ENCODE data around the gene NTNG2. TPM values are rescaled to one million over a fixed set of nuclear protein-coding genes. Genes with fewer than 3 reads are reported as not detected.

The NTNG2 gene
- polyA plus RNA-seq, 1 donor = 0.40 TPM

DNA sequence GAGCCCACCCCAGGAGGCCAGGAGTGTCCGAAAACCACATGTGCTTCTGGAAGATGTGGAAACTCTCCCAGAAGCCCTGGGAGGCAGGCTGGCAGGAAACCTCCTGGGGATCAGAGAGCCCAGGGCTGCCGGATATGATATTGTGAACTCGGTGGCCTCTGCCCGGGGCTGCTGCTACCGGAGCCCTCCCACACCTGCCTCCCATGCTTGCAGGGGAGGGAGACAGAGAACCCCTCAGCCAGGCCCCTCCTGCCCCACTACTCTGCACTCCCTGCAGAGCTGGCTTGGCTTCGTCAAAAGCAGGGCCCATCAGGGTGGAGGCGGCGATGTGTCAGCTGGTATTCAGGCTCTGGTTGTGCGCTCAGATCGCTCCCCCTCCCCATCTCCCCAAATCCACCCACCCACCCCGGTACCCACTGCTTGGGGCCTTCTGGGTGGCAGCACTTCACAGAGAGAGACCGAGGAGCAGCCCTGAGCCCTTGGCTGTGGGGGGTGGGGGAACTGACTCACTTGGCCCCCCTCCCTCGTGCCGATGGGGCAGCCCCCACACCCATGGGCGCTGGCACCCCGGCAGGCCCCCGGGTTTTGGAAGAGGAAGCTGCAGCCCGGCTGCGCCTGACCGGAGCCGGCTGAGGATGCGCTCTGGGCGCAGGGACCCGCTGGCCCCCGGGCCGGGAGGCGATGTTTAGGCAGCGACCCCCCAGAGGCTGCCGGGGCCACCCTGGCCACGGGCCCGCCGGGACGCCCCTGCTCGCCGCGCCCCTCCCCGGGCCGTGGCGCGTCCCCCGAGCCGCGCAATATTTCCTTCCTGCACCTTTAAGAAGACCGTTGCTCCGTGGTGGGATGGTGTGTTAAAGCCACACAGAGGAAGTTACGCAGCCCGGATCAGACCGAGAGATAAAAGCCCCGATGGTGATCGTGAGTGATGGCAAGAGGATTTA is 786 bp upstream of the NTNG2 start:
- H3K36me3 ChIP-seq (ENCODE audit: control insufficient read depth, insufficient read depth, low read length) = no peaks in the 10 kb centered on the region
- H3K9me3 ChIP-seq (ENCODE audit: control insufficient read depth, low read depth, low read length) = no peaks in the 10 kb centered on the region
- no peak overlapping the region for H3K27ac ChIP-seq (ENCODE audit: low read length)
- DNase-seq = no peak
- no CpG with 5 or more reads among the region's 50 CpGs for WGBS (ENCODE audit: insufficient coverage, low lambda C conversion rate)
- no peaks in the 10 kb centered on the region for H3K4me1 ChIP-seq (ENCODE audit: control insufficient read depth, insufficient read depth, low read length)
- peak overlapping the region; percentile 10 for H3K4me3 ChIP-seq (ENCODE audit: low read length)
- peaks cover 90% of the 10 kb centered on the region for H3K27me3 ChIP-seq (ENCODE audit: control insufficient read depth, insufficient read depth, low read length)

DNA sequence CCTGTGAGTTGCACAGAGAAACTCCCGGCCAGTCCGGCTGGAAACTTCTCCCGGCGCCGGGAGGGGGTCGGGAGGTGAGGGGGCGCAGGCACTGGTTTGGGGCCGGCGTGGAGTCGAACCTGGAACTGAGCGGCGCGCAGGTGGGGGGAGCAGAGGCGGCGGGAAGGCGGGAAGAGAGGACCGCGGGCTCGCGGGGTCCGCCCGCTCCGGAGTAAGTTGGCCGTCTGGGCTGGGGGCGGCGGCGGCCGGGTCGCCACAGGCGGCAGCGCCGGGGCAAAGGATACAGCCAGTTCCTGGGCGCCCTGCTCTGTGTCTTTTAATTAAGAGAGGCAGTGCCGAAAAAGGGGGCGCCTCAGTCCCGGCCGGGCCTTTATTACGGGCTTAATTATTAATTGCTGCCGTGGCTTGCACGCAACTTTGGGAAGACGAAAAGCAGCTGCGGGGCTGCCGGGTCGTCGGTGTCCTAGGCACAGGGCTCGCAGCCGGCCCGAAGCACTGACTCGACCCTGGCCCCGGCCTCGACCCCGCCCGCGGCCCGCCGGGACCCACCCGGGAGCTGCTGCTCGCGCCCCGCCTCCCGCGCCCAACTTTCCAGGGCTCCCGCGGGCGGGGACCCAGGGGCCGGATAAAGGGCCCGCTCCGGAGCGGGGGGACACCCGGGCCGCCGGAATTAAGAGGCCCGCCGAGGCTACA is 1.1 kb downstream of the NTNG2 start:
- H3K9me3 ChIP-seq (ENCODE audit: control insufficient read depth, low read depth, low read length) = no peaks in the 10 kb centered on the region
- H3K27ac ChIP-seq (ENCODE audit: low read length) = no peak overlapping the region
- DNase-seq = no peak
- H3K4me3 ChIP-seq (ENCODE audit: low read length) = no peak overlapping the region
- WGBS (ENCODE audit: insufficient coverage, low lambda C conversion rate) = no CpG with 5 or more reads among the region's 74 CpGs
- H3K27me3 ChIP-seq (ENCODE audit: control insufficient read depth, insufficient read depth, low read length) = peaks cover 93% of the 10 kb centered on the region
- H3K36me3 ChIP-seq (ENCODE audit: control insufficient read depth, insufficient read depth, low read length) = no peaks in the 10 kb centered on the region
- no peaks in the 10 kb centered on the region for H3K4me1 ChIP-seq (ENCODE audit: control insufficient read depth, insufficient read depth, low read length)

DNA sequence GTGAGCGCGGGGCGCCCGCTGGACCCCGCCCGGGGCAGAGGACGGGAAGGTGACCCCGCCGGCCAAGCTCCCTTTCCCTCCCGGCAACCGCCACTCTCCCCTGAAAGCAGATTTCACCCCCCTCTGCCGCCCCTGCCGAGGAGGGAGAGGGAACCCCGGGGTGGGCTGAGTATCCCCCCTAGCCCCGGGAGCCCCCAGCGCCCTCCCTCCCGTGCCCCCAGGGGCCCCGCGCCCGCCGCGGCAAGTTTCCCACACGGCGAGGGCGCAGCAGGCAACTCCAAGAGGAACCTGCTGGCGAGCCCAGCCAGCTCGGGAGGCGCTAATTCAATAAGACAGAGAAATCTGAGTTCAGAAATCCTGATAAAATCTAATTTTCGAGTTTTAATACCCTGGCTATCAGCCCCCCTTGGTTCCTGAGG is 1.6 kb downstream of the NTNG2 start:
- H3K4me1 ChIP-seq (ENCODE audit: control insufficient read depth, insufficient read depth, low read length) = no peaks in the 10 kb centered on the region
- H3K27ac ChIP-seq (ENCODE audit: low read length) = no peak overlapping the region
- no peak overlapping the region for H3K4me3 ChIP-seq (ENCODE audit: low read length)
- no peaks in the 10 kb centered on the region for H3K36me3 ChIP-seq (ENCODE audit: control insufficient read depth, insufficient read depth, low read length)
- no peaks in the 10 kb centered on the region for H3K9me3 ChIP-seq (ENCODE audit: control insufficient read depth, low read depth, low read length)
- H3K27me3 ChIP-seq (ENCODE audit: control insufficient read depth, insufficient read depth, low read length) = peaks cover 93% of the 10 kb centered on the region
- 29% methylated on average over 1 of the region's 29 CpGs for WGBS (ENCODE audit: insufficient coverage, low lambda C conversion rate)
- no peak for DNase-seq

DNA sequence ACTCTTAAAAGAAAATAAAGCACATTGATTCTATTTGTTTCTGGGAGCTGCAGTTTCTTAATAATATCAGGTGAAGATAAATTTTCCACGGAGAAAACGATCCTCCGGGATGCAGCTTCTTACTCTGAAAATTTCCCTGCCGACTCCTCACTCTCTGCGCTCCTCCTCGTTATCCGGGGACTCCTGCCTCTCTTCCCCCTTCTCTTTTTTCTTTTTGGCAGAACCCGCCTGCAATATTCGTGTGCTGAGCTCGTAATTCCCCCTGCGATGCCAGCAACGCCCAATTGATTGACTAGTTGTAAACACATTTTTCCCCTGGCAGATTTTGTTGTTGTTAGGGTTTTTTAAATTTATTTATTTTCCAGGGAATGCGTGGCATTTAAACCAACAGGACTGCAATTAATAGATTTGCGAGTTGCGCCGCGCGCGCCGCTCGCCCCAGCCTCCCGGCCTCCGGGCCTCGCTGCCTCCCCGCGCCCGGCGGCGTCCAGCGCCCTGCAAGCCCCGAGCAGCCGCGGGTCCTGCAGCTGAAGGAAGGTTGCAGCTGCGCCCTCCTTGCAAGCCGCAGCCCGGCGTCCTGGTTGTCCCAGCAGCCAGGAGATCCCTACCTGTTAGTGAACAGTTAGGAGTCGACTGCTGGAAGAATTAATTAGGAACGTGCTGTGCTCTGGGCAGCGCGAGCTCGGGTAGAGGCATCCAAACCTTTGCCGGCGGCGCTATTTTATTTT is 2.2 kb downstream of the NTNG2 start:
- Histone ChIP-seq H3K9me3 (ENCODE audit: control insufficient read depth, low read depth, low read length) (no peaks in the 10 kb centered on the region), H3K27ac (ENCODE audit: low read length) (no peak overlapping the region), H3K4me3 (ENCODE audit: low read length) (no peak overlapping the region), H3K27me3 (ENCODE audit: control insufficient read depth, insufficient read depth, low read length) (peaks cover 95% of the 10 kb centered on the region), H3K36me3 (ENCODE audit: control insufficient read depth, insufficient read depth, low read length) (no peaks in the 10 kb centered on the region), H3K4me1 (ENCODE audit: control insufficient read depth, insufficient read depth, low read length) (no peaks in the 10 kb centered on the region)
- no peak for DNase-seq
- 3% methylated on average over 7 of the region's 45 CpGs for WGBS (ENCODE audit: insufficient coverage, low lambda C conversion rate)

DNA sequence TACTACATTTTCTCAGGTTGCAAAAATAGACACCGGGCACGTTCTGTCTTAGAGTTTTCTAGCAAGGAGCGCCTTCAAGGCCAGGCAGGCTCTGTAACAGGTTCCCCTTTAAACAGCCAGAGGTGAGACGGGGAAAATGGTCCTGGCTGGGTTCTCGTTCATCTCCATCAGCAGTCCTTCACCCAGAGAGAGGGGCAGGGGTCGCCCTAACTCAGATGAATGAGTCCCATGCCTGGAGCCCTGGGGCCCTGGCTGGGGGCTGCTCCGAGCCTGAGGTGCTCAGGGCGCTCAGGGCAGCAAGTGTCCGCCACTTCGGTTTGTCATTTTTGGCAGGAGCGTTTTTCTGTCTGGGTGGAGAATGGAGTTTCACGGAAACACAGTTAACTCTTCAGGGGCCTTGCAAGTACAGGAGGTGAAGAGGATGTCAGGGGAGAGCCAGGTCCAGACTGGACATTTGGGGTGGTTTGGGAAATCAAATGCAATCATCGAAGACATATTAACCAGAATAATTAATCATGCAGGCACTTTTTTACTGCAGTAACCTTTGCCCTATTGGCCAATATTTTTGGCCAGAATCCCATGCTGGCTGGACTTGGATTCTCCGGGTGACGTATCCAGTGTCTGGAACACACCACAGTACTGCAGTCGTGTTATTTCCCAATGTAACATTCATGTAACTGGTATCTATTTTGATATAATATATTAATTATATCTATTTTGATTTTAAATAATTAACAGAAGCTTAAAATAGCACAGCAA is 2.9 kb downstream of the NTNG2 start:
- no peaks in the 10 kb centered on the region for H3K9me3 ChIP-seq (ENCODE audit: control insufficient read depth, low read depth, low read length)
- DNase-seq = no peak
- H3K27me3 ChIP-seq (ENCODE audit: control insufficient read depth, insufficient read depth, low read length) = peaks cover 95% of the 10 kb centered on the region
- no peak overlapping the region for H3K27ac ChIP-seq (ENCODE audit: low read length)
- no peak overlapping the region for H3K4me3 ChIP-seq (ENCODE audit: low read length)
- no peaks in the 10 kb centered on the region for H3K36me3 ChIP-seq (ENCODE audit: control insufficient read depth, insufficient read depth, low read length)
- WGBS (ENCODE audit: insufficient coverage, low lambda C conversion rate) = no CpG with 5 or more reads among the region's 16 CpGs
- H3K4me1 ChIP-seq (ENCODE audit: control insufficient read depth, insufficient read depth, low read length) = no peaks in the 10 kb centered on the region

DNA sequence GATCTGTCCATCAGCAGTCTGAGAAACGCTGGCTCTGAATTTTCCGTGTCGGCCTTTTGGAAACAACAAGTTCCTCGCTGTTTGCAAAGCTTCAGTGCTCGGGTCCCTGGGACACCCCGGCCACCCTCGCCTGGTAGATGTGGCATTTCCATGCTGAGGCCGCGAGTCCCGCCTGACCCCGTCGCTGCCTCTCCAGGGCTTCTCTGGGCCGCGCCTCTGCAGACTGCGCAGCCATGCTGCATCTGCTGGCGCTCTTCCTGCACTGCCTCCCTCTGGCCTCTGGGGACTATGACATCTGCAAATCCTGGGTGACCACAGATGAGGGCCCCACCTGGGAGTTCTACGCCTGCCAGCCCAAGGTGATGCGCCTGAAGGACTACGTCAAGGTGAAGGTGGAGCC is 4.7 kb downstream of the NTNG2 start:
- Histone ChIP-seq H3K36me3 (ENCODE audit: control insufficient read depth, insufficient read depth, low read length) (no peaks in the 10 kb centered on the region), H3K27me3 (ENCODE audit: control insufficient read depth, insufficient read depth, low read length) (peaks cover 90% of the 10 kb centered on the region), H3K4me3 (ENCODE audit: low read length) (no peak overlapping the region), H3K4me1 (ENCODE audit: control insufficient read depth, insufficient read depth, low read length) (no peaks in the 10 kb centered on the region), H3K9me3 (ENCODE audit: control insufficient read depth, low read depth, low read length) (no peaks in the 10 kb centered on the region), H3K27ac (ENCODE audit: low read length) (no peak overlapping the region)
- WGBS (ENCODE audit: insufficient coverage, low lambda C conversion rate) = no CpG with 5 or more reads among the region's 19 CpGs
- DNase-seq = no peak

DNA sequence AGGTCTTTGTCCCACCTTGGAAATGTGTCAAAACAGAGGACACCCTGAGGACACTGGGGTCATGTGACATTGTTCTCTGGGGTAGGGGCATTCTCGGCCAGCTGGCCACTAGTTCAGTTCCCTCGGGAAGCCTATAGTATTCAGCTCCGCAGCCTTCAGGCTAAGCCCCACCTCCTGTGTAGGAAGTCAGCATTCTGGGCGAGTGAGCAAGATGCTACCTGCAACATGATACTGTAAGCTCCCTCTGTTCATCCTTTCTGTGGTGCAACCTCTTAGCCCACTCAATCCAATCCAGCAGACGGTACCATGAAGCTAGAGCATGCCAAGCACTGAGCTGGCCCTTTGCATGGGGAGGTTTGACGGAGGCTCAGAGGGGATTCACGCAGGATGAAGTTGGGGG is 5.3 kb downstream of the NTNG2 start:
- no CpG with 5 or more reads among the region's 7 CpGs for WGBS (ENCODE audit: insufficient coverage, low lambda C conversion rate)
- Histone ChIP-seq H3K4me1 (ENCODE audit: control insufficient read depth, insufficient read depth, low read length) (no peaks in the 10 kb centered on the region), H3K36me3 (ENCODE audit: control insufficient read depth, insufficient read depth, low read length) (no peaks in the 10 kb centered on the region), H3K4me3 (ENCODE audit: low read length) (no peak overlapping the region), H3K27me3 (ENCODE audit: control insufficient read depth, insufficient read depth, low read length) (peaks cover 92% of the 10 kb centered on the region), H3K9me3 (ENCODE audit: control insufficient read depth, low read depth, low read length) (no peaks in the 10 kb centered on the region), H3K27ac (ENCODE audit: low read length) (no peak overlapping the region)
- DNase-seq = no peak

DNA sequence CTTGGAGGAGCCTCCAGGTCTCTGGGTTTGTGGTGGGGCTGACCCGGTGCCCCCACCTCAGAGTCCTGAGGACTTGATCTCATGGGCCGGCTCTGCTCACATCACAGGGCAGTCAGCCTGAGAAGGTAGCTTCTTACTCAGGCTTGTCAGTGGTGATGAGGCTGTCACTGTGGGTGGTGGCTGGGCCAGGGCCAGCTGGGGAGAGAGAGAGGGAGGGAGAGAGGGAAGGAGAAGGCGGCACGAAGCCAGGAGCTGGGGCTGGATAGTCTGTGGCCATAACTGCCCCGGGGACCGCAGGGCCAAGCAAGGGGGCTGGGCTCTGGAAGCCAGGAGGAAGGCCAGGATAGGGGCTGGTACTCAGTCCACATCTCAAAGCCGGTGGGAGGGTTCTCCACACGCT is 6.5 kb downstream of the NTNG2 start:
- WGBS (ENCODE audit: insufficient coverage, low lambda C conversion rate) = no CpG with 5 or more reads among the region's 8 CpGs
- Histone ChIP-seq H3K4me3 (ENCODE audit: low read length) (no peak overlapping the region), H3K4me1 (ENCODE audit: control insufficient read depth, insufficient read depth, low read length) (no peaks in the 10 kb centered on the region), H3K27ac (ENCODE audit: low read length) (no peak overlapping the region), H3K27me3 (ENCODE audit: control insufficient read depth, insufficient read depth, low read length) (peaks cover 85% of the 10 kb centered on the region), H3K36me3 (ENCODE audit: control insufficient read depth, insufficient read depth, low read length) (no peaks in the 10 kb centered on the region), H3K9me3 (ENCODE audit: control insufficient read depth, low read depth, low read length) (no peaks in the 10 kb centered on the region)
- DNase-seq = no peak

DNA sequence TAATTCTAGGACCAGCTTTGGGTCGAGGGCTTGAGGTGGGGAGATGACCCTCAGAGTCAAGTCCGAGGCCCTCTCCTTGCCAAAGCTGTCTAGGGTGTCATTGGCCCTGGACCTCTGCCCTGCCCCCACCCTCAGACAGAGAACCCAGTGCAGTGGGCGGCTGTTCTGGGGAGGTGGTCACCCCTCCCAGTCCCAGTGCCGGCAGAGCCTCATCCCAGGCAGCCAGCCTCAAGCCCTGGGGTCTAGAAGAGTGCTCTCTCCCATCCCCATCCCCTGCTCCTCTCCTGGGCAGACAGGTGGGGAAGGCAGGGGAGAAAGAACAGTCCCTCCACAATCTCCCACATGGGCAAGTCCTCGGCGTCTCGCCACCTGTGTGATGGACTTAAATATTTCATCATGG is 7.0 kb downstream of the NTNG2 start:
- H3K36me3 ChIP-seq (ENCODE audit: control insufficient read depth, insufficient read depth, low read length) = no peaks in the 10 kb centered on the region
- no peak for DNase-seq
- H3K27me3 ChIP-seq (ENCODE audit: control insufficient read depth, insufficient read depth, low read length) = peaks cover 82% of the 10 kb centered on the region
- H3K27ac ChIP-seq (ENCODE audit: low read length) = no peak overlapping the region
- no peaks in the 10 kb centered on the region for H3K4me1 ChIP-seq (ENCODE audit: control insufficient read depth, insufficient read depth, low read length)
- no CpG with 5 or more reads among the region's 7 CpGs for WGBS (ENCODE audit: insufficient coverage, low lambda C conversion rate)
- H3K4me3 ChIP-seq (ENCODE audit: low read length) = no peak overlapping the region
- no peaks in the 10 kb centered on the region for H3K9me3 ChIP-seq (ENCODE audit: control insufficient read depth, low read depth, low read length)
